ENCODE measurements around the gene MRGPRX2. TPM values are rescaled to one million over a fixed set of nuclear protein-coding genes. Genes with fewer than 3 reads are reported as not detected.

MRGPRX2 gene
- total and polyA plus RNA-seq, 2 of the 13 experiments (the other 11 are each of a cell fraction or from before 2014, with no cell fraction given) = not detected

DNA sequence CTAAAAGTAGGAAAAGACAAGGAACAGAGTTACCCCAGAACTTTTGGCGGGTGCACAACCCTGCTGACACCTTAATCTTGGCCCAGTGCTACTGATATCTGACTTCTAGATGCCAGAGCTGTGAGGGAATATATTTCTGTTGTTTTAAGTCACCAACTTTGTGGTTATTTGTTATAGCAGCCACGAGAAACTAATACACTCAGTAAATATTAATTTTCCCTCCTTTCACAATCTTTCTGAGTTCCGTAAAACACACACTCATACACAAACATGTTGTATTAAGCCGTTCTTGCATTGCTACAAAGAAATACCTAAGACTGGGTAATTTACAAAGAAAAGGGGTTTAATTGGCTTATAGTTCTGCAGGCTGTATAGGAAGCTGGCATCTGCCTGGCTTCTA, 40.4 kb upstream of the MRGPRX2 start:
- POLR2A ChIA-PET = no interaction called here
- CTCF ChIA-PET (ENCODE audit: low intra/inter-chr PET ratio, low total read pairs) = no interaction called here
- intact Hi-C loops (cut with micrococcal nuclease; ENCODE audit: unreplicated experiment) = no loop called here

More for the DNA sequence above, 40.4 kb upstream of the MRGPRX2 start:
- Histone ChIP-seq H3K27ac (ENCODE audit: extremely low read length, insufficient read depth, low read length) (no peak overlapping the region), H3K36me3 (replicated peaks in 1 of 2; ENCODE audit: control insufficient read depth in 1 of 2, insufficient read depth in 2 of 2, low read length in 2 of 2) (no peaks in the 10 kb centered on the region), H3K4me1 (ENCODE audit: insufficient read depth, low read length) (no peaks in the 10 kb centered on the region), H2AFZ (ENCODE audit: low read length) (no peak overlapping the region), H4K20me1 (ENCODE audit: insufficient read depth, low read length) (no peaks in the 10 kb centered on the region), H3K4me3 (replicated peaks in 1 of 3; ENCODE audit: insufficient read depth in 1 of 3, low read depth in 2 of 3, low read length in 3 of 3) (no peak overlapping the region), H3K4me2 (ENCODE audit: low read depth, low read length) (no peak overlapping the region), H3K9ac (ENCODE audit: insufficient read depth, low read depth, low read length) (no peak overlapping the region), H3K79me2 (ENCODE audit: insufficient read depth, low read length) (no peaks in the 10 kb centered on the region), H3K27me3 (ENCODE audit: control insufficient read depth in 1 of 2, insufficient read depth in 2 of 2, low read length in 2 of 2) (peaks cover 0 to 13% of the 10 kb centered on the region in 2 experiments; a peak in 2 of 5 replicates), H3K9me3 (ENCODE audit: low read length) (no peaks in the 10 kb centered on the region)
- no peak for DNase-seq (ENCODE audit: low spot score)
- TF ChIP-seq GLI4 (CRISPR knock-in tag; IDR thresholded peaks at IDR 0.05; ENCODE audit: borderline replicate concordance) = no peak
- no peak for TF ChIP-seq TOE1 (CRISPR knock-in tag; IDR thresholded peaks at IDR 0.05)
- TF ChIP-seq, protein P1, sequence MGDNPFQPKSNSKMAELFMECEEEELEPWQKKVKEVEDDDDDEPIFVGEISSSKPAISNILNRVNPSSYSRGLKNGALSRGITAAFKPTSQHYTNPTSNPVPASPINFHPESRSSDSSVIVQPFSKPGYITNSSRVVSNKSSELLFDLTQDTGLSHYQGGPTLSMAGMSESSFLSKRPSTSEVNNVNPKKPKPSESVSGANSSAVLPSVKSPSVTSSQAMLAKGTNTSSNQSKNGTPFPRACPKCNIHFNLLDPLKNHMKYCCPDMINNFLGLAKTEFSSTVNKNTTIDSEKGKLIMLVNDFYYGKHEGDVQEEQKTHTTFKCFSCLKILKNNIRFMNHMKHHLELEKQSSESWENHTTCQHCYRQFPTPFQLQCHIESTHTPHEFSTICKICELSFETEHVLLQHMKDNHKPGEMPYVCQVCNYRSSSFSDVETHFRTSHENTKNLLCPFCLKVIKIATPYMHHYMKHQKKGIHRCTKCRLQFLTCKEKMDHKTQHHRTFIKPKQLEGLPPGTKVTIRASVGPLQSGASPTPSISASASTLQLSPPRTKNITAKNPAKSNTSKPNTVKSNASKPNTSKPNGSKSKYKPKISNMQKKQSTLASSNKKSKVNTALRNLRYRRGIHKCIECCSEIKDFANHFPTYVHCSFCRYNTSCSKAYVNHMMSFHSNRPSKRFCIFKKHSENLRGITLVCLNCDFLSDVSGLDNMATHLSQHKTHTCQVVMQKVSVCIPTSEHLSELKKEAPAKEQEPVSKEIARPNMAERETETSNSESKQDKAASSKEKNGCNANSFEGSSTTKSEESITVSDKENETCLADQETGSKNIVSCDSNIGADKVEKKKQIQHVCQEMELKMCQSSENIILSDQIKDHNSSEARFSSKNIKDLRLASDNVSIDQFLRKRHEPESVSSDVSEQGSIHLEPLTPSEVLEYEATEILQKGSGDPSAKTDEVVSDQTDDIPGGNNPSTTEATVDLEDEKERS (CRISPR knock-in tag; IDR thresholded peaks at IDR 0.05) = no peak
- no peak for TF ChIP-seq MTA3 (CRISPR knock-in tag; IDR thresholded peaks at IDR 0.05)
- no peak for TF ChIP-seq ZNF232 (CRISPR knock-in tag; IDR thresholded peaks at IDR 0.05; ENCODE audit: borderline replicate concordance)
- TF ChIP-seq, protein P2, sequence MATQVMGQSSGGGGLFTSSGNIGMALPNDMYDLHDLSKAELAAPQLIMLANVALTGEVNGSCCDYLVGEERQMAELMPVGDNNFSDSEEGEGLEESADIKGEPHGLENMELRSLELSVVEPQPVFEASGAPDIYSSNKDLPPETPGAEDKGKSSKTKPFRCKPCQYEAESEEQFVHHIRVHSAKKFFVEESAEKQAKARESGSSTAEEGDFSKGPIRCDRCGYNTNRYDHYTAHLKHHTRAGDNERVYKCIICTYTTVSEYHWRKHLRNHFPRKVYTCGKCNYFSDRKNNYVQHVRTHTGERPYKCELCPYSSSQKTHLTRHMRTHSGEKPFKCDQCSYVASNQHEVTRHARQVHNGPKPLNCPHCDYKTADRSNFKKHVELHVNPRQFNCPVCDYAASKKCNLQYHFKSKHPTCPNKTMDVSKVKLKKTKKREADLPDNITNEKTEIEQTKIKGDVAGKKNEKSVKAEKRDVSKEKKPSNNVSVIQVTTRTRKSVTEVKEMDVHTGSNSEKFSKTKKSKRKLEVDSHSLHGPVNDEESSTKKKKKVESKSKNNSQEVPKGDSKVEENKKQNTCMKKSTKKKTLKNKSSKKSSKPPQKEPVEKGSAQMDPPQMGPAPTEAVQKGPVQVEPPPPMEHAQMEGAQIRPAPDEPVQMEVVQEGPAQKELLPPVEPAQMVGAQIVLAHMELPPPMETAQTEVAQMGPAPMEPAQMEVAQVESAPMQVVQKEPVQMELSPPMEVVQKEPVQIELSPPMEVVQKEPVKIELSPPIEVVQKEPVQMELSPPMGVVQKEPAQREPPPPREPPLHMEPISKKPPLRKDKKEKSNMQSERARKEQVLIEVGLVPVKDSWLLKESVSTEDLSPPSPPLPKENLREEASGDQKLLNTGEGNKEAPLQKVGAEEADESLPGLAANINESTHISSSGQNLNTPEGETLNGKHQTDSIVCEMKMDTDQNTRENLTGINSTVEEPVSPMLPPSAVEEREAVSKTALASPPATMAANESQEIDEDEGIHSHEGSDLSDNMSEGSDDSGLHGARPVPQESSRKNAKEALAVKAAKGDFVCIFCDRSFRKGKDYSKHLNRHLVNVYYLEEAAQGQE (IDR thresholded peaks at IDR 0.05; ENCODE audit: borderline replicate concordance in 1 of 2, low read depth in 1 of 2, low read length in 2 of 2) = no peak
- TF ChIP-seq, protein P3, sequence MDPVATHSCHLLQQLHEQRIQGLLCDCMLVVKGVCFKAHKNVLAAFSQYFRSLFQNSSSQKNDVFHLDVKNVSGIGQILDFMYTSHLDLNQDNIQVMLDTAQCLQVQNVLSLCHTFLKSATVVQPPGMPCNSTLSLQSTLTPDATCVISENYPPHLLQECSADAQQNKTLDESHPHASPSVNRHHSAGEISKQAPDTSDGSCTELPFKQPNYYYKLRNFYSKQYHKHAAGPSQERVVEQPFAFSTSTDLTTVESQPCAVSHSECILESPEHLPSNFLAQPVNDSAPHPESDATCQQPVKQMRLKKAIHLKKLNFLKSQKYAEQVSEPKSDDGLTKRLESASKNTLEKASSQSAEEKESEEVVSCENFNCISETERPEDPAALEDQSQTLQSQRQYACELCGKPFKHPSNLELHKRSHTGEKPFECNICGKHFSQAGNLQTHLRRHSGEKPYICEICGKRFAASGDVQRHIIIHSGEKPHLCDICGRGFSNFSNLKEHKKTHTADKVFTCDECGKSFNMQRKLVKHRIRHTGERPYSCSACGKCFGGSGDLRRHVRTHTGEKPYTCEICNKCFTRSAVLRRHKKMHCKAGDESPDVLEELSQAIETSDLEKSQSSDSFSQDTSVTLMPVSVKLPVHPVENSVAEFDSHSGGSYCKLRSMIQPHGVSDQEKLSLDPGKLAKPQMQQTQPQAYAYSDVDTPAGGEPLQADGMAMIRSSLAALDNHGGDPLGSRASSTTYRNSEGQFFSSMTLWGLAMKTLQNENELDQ (CRISPR knock-in tag; IDR thresholded peaks at IDR 0.05; ENCODE audit: borderline replicate concordance) = no peak
- no peak for TF ChIP-seq SRY (CRISPR knock-in tag; IDR thresholded peaks at IDR 0.05)
- TF ChIP-seq ZNF12 (CRISPR knock-in tag; IDR thresholded peaks at IDR 0.05) = peak; percentile 72
- no TSS peak for BruUV-seq (replicated peaks)
- 8% methylated on average over 4 of the region's 4 CpGs for WGBS (ENCODE audit: low lambda C conversion rate)
- no peak for ATAC-seq
- FAIRE-seq = no peak
- in situ Hi-C loops (cut with HindIII; ENCODE audit: extremely low pct_ligation_motif_present, low pct_unique_long_range_greater_than_20kb) = no loop called here
